Measurements from ENCODE around the gene THRAP3.
"Not testable (repeated sequence)": the region's sequence is repeated elsewhere in the genome, so short reads cannot be mapped to it uniquely, and the experiment has no call there.

The THRAP3 gene

DNA sequence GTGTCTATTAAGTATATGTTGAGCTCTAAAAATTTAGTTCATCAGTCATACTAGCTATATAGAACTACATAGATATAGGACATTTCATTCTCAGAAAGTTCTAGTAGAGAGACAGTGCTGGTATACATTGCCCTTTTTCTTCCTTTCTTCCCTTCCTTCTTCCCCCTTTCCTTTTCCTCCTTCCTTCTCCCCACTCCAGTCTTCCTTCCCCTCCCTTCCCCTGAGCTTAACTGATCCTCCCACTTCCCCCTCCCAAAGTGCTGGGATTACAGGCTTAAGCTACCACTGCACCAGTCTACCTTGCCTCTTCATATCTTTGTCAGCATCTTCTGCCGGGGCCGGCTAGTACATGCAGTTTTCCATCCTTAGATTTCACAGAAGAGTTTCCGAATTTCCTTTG is 12.1 kb downstream of the THRAP3 start:
- no peak for DNase-seq (ENCODE audit: low read depth)
- TF ChIP-seq, protein P1, sequence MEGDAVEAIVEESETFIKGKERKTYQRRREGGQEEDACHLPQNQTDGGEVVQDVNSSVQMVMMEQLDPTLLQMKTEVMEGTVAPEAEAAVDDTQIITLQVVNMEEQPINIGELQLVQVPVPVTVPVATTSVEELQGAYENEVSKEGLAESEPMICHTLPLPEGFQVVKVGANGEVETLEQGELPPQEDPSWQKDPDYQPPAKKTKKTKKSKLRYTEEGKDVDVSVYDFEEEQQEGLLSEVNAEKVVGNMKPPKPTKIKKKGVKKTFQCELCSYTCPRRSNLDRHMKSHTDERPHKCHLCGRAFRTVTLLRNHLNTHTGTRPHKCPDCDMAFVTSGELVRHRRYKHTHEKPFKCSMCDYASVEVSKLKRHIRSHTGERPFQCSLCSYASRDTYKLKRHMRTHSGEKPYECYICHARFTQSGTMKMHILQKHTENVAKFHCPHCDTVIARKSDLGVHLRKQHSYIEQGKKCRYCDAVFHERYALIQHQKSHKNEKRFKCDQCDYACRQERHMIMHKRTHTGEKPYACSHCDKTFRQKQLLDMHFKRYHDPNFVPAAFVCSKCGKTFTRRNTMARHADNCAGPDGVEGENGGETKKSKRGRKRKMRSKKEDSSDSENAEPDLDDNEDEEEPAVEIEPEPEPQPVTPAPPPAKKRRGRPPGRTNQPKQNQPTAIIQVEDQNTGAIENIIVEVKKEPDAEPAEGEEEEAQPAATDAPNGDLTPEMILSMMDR (IDR thresholded peaks at IDR 0.05; ENCODE audit: control insufficient read depth, insufficient read depth, low read depth, low read length, missing control alignments) = no peak
- H3K4me3 ChIP-seq (ENCODE audit: control insufficient read depth, low read depth, low read length) = no peak overlapping the region

DNA sequence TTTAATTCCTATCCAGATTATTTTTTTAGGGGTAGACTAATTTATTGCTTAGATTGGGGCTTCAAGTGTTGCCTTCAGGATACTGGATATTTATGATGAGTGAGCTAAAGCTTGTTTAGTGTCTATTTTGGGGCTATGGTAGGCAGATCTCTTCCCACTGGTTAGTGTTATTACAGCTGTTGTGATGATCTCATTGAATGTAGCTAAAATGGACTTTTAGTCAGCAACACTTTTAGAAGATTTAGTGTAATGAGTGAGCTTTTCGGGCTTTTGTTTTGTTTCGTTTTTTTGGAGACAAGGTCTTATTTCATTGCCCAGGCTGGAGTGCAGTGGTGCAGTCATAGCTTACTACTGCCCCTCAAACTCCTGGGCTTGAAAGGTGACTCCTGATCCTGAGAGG is 14.2 kb downstream of the THRAP3 start:
- TF ChIP-seq, protein P1 (IDR thresholded peaks at IDR 0.05; ENCODE audit: control insufficient read depth, insufficient read depth, low read depth, low read length, missing control alignments) = no peak
- DNase-seq (ENCODE audit: low read depth) = no peak
- H3K4me3 ChIP-seq (ENCODE audit: control insufficient read depth, low read depth, low read length) = no peak overlapping the region

DNA sequence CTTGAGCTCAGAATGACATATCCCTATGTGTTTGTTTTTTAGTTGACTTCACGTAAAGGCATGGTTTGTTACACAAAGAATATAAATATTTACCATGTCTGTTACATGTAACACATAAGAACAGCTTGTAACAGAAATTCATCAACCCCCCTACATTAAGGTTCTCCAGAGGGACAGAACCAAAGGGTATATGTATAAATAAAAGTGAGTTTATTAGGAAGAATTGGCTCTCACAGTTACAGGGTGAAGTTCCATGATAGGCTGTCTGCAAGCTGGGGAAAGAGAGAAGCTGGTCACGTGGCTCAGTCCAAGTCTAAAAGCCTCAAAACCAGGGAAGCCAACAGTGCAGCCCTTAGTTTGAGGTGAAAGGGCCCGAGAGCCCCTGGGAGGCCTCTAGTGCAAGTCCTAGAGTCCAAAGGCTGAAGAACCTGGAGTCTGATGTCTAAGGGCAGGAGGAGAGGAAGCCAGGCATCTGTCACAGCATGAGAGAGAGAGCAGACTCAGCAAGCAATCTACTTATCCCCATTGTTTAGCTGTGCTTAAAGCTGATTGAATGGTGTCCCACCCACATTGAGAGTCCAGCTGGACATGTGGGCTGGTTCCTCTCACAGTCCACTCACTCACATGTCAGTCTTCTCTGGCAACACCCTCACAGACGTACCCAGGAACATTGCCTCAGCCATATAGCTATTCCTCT is 15.8 kb downstream of the THRAP3 start:
- TF ChIP-seq, protein P1 (IDR thresholded peaks at IDR 0.05; ENCODE audit: control insufficient read depth, insufficient read depth, low read depth, low read length, missing control alignments) = no peak
- no peak overlapping the region for H3K4me3 ChIP-seq (ENCODE audit: control insufficient read depth, low read depth, low read length)
- no peak for DNase-seq (ENCODE audit: low read depth)

DNA sequence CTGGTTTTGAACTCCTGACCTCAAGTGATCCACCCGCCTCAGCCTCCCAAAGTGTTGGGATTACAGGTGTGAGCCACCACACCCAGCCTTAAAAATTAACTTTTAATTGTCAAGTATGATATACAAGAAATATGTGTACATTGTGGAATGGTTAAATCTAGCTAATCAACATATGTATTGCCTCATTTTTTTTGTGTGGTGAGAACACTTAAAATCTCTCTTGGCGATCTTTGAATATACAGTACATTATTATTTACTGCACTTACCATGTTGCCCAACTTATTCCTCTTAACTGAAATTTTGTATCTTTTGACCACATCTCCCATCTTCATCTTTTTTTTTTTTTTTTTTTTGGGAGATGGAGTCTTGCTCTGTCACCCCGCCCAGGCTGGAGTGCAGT is 23.3 kb downstream of the THRAP3 start:
- no peak for DNase-seq (ENCODE audit: low read depth)
- TF ChIP-seq, protein P1 (IDR thresholded peaks at IDR 0.05; ENCODE audit: control insufficient read depth, insufficient read depth, low read depth, low read length, missing control alignments) = no peak

DNA sequence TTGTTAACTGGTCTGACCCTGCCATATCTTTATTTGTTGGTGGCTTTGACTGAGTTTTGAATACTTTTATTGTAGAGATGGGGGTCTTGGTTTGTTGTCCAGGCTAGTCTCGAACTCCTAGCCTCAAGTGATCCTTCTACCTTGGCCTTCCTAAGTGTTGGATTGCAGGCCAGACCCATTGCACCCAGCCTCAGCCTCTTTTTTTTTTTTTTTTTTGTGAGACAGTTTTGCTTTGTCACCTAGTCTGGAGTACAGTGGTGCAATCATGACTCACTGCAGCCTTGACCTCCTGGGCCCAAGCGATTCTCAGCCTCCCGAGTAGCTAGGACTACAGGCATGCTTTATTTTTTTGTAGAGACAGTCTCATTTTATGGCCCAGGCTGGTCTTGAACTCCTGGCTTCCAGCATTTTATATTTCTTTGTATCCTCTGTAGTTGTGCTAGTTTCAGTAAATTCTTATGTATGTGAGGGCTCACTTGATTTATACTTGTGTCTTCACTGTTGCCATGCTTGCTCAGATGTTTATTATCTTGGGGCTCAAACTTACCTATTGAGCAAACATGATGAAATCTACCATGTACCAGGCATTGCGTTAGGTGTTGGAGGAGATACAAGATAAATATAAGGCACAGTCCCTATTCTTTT is 24.1 kb downstream of the THRAP3 start:
- TF ChIP-seq, protein P1 (IDR thresholded peaks at IDR 0.05; ENCODE audit: control insufficient read depth, insufficient read depth, low read depth, low read length, missing control alignments) = no peak
- no peak overlapping the region for H3K4me3 ChIP-seq (ENCODE audit: control insufficient read depth, low read depth, low read length)
- DNase-seq (ENCODE audit: low read depth) = peak; percentile 77

More for the DNA sequence above, 23.3 kb downstream of the THRAP3 start:
- no peak overlapping the region for H3K4me3 ChIP-seq (ENCODE audit: control insufficient read depth, low read depth, low read length)

DNA sequence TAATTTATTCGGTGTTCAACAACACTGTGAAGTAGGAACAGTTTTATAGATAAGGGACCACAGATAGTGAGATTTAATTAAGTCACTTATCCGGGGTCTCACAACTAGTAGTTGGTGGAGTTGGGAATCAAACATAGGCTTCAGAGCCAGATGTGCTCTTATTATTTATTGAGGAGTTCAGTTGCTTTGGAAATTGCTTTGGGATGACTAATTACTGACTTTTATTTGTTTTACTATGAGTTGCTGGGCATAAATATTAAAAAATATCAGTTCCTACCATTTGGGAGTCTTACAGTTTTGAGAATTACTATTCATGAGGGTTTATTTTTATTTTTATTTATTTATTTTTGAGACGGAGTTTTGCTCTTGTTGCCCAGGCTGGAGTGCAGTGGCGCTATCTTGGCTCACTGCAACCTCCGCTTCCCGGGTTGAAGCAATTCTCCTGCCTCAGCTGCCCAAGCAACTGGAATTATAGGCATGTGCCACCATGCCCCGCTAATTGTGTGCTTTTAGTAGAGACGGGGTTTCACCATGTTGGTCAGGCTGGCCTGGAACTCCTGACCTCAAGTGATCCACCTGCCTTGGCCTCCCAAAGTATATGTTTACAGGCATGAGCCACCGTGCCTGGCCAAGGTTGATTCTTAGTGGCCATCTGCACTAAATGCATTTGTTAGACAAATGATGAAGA is 27.7 kb downstream of the THRAP3 start:
- TF ChIP-seq, protein P1 (IDR thresholded peaks at IDR 0.05; ENCODE audit: control insufficient read depth, insufficient read depth, low read depth, low read length, missing control alignments) = no peak

DNA sequence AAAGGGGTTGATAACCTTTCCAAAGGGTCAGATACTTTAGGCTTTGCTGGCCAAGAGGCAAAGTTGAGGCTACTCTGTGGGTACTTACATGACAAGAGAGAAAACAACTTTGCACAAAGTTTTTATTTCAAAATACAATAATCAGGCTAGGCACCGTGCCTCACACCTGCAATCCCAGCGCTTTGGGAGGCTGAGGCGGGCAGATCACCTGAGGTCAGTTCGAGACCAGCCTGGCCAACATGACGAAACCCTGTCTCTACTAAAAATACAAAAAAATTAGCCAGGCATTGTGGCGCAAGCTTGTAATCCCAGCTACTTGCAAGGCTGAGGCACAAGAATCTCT is 28.2 kb downstream of the THRAP3 start:
- DNase-seq (ENCODE audit: low read depth); H3K4me3 ChIP-seq (ENCODE audit: control insufficient read depth, low read depth, low read length): not testable (repeated sequence)

More for the DNA sequence above, 27.7 kb downstream of the THRAP3 start:
- no peak overlapping the region for H3K4me3 ChIP-seq (ENCODE audit: control insufficient read depth, low read depth, low read length)
- DNase-seq (ENCODE audit: low read depth) = no peak
